Effector memory CD8-positive, alpha-beta T cell (primary cell): Measurements from ENCODE around the gene CD200.

Experiments
- ATAC-seq: fragments of 150-1000 bp; cut with Tn5 transposase; replicated peaks from 2 replicates; pipeline ENCODE4 v1.10.0; 2021; ENCODE audit warnings: mild to moderate bottlenecking, moderate library complexity
- DNase-seq, 3 experiments: peaks; one replicate each; pipeline ENCODE4 v3.0.0; 2021
- H3K27ac Mint-ChIP-seq, 2 donors: one replicate each; pipeline ENCODE4 v1.8.0; 2022; ENCODE audit warnings: mild to moderate bottlenecking in 2 of 2, mixed read lengths in 2 of 2, moderate library complexity in 2 of 2
- H3K27me3 Mint-ChIP-seq, 2 donors: one replicate each; pipeline ENCODE4 v1.8.0; 2022; ENCODE audit warnings: mixed read lengths in 2 of 2
- H3K36me3 Mint-ChIP-seq: one replicate; pipeline ENCODE4 v1.8.0; 2022; ENCODE audit warnings: mild to moderate bottlenecking, moderate library complexity, mixed read lengths; ENCODE audit not compliant: insufficient read depth
- H3K4me1 Mint-ChIP-seq, 2 donors: one replicate each; pipeline ENCODE4 v1.8.0; 2022; ENCODE audit warnings: low read depth in 2 of 2, mixed read lengths in 2 of 2
- H3K4me3 Mint-ChIP-seq, 2 donors: one replicate each; pipeline ENCODE4 v1.8.0; 2022; ENCODE audit warnings: mild to moderate bottlenecking in 2 of 2, mixed read lengths in 2 of 2, moderate library complexity in 2 of 2
- H3K9me3 Mint-ChIP-seq, 2 donors: one replicate each; pipeline ENCODE4 v1.8.0; 2022; ENCODE audit warnings: mixed read lengths in 2 of 2

CD200 gene

GRCh38 chr3:112407888-112408702 lies 75.1 kb downstream of the CD200 start:
- no peak for ATAC-seq
- DNase-seq, result no peak
- H3K4me3 Mint-ChIP-seq, result no peak overlapping the region
- peaks cover 0 to 3% of the 10 kb centered on the region in 2 donors for H3K27me3 Mint-ChIP-seq
- peaks cover 1 to 3% of the 10 kb centered on the region in 2 donors for H3K4me1 Mint-ChIP-seq
- no peaks in the 10 kb centered on the region for H3K9me3 Mint-ChIP-seq
- no peaks in the 10 kb centered on the region for H3K36me3 Mint-ChIP-seq
- no peak overlapping the region for H3K27ac Mint-ChIP-seq

- H3K27me3 Mint-ChIP-seq, result peaks cover 0 to 12% of the 10 kb centered on the region in 2 donors
- H3K36me3 Mint-ChIP-seq, result no peaks in the 10 kb centered on the region
- ATAC-seq, result no peak
- H3K9me3 Mint-ChIP-seq, result no peaks in the 10 kb centered on the region
- no peak overlapping the region for H3K27ac Mint-ChIP-seq
- H3K4me3 Mint-ChIP-seq, result no peak overlapping the region
- no peak for DNase-seq
- peaks cover 2 to 3% of the 10 kb centered on the region in 2 donors for H3K4me1 Mint-ChIP-seq
Observed at GRCh38 chr3:112409041-112409440, 76.1 kb downstream of the CD200 start.

- no peaks in the 10 kb centered on the region for H3K9me3 Mint-ChIP-seq
- H3K27ac Mint-ChIP-seq, result no peak overlapping the region
- H3K36me3 Mint-ChIP-seq, result no peaks in the 10 kb centered on the region
- ATAC-seq, result no peak
- H3K27me3 Mint-ChIP-seq, result peaks cover 0 to 14% of the 10 kb centered on the region in 2 donors
- no peak overlapping the region for H3K4me3 Mint-ChIP-seq
- H3K4me1 Mint-ChIP-seq, result peaks cover 2 to 3% of the 10 kb centered on the region in 2 donors
- no peak for DNase-seq
Observed at GRCh38 chr3:112411425-112411824, 78.5 kb downstream of the CD200 start.
